Liver (tissue), 3 donors: ENCODE data around the gene UPF3A.
"Not testable (repeated sequence)": the region's sequence is repeated elsewhere in the genome, so short reads cannot be mapped to it uniquely, and the experiment has no call there.

ENCODE experiments used
- EGR1 ChIP-seq, 2 donors: IDR thresholded peaks; 2 replicates each; pipeline ENCODE4 v1.6.1; 2016 to 2018; ENCODE audit warnings: antibody characterized with exemption in 2 of 2, low read depth in 2 of 2
- RAD21 ChIP-seq, 2 donors: IDR thresholded peaks; 2 replicates each; pipeline ENCODE4 v1.6.1; 2016; ENCODE audit warnings: antibody characterized with exemption in 2 of 2, mild to moderate bottlenecking in 2 of 2
- YY1 ChIP-seq: IDR thresholded peaks from 2 replicates; pipeline ENCODE4 v1.6.1; 2016; ENCODE audit warnings: antibody characterized with exemption, mild to moderate bottlenecking
- TF ChIP-seq, protein P1 (sequence below): fragments of 150-350 bp; IDR thresholded peaks from 2 replicates; pipeline ENCODE4 v1.5.1; 2017; ENCODE audit warnings: improper control_type of control experiment, low read depth, low read length; ENCODE audit not compliant: missing input control
- TF ChIP-seq, protein P2 (sequence below): IDR thresholded peaks from 2 replicates; pipeline ENCODE4 v1.6.1; 2016; ENCODE audit warnings: antibody characterized with exemption
- donor health status: healthy.
- donor health status: healthy.

DNA sequence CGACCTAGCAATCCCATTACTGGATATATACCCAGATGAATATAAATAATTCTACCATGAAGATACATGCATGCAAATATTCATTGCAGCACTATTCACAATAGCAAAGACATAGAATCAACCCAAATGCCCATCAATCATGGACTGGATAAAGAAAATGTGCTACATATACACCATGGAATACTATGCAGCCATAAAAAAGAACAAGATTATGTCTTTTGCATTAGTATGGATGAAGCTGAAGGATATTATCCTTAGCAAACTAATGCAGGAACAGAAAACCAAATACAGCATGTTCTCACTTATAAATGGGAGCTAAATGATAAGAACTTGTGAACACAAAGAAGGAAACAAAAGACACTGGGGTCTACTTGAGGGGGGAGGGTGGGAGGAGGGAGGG is 55.1 kb downstream of the UPF3A start:
- TF ChIP-seq, protein P1, sequence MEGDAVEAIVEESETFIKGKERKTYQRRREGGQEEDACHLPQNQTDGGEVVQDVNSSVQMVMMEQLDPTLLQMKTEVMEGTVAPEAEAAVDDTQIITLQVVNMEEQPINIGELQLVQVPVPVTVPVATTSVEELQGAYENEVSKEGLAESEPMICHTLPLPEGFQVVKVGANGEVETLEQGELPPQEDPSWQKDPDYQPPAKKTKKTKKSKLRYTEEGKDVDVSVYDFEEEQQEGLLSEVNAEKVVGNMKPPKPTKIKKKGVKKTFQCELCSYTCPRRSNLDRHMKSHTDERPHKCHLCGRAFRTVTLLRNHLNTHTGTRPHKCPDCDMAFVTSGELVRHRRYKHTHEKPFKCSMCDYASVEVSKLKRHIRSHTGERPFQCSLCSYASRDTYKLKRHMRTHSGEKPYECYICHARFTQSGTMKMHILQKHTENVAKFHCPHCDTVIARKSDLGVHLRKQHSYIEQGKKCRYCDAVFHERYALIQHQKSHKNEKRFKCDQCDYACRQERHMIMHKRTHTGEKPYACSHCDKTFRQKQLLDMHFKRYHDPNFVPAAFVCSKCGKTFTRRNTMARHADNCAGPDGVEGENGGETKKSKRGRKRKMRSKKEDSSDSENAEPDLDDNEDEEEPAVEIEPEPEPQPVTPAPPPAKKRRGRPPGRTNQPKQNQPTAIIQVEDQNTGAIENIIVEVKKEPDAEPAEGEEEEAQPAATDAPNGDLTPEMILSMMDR, result not testable (repeated sequence)
- TF ChIP-seq, protein P2, sequence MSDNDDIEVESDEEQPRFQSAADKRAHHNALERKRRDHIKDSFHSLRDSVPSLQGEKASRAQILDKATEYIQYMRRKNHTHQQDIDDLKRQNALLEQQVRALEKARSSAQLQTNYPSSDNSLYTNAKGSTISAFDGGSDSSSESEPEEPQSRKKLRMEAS, result not testable (repeated sequence)
- not testable (repeated sequence) for TF ChIP-seq EGR1 (IDR thresholded peaks at IDR 0.05; ENCODE audit: low read depth in 2 of 2); RAD21 (IDR thresholded peaks at IDR 0.05); YY1
